Kidney (tissue), 14 donors: ENCODE measurements around the gene LMBR1L. TPM values are rescaled to one million over a fixed set of nuclear protein-coding genes. Genes with fewer than 3 reads are reported as not detected.

Experiments used
- DNase-seq, 5 donors: peaks; one replicate each; pipeline ENCODE4 v3.0.0-alpha.2; 2013 to 2020
- FAIRE-seq: peaks from 2 replicates; lab custom pipeline; 2012; peaks lifted over from hg19 to GRCh38; lab: Jason Lieb, UNC
- H3K27ac ChIP-seq, 2 donors: one replicate each; pipeline ENCODE4 v1.7.0; 2013; ENCODE audit warnings: low read depth in 2 of 2, low read length in 2 of 2, inconsistent platforms in 1 of 2
- H3K27me3 ChIP-seq: one replicate; pipeline ENCODE4 v1.7.1; 2013; ENCODE audit warnings: low read length, inconsistent platforms; ENCODE audit not compliant: control insufficient read depth, insufficient read depth
- H3K36me3 ChIP-seq, 3 donors: one replicate each; pipeline versions ENCODE4 v1.7.0 to v1.7.1; 2013; ENCODE audit warnings: low read length in 3 of 3, control low read depth in 1 of 3, inconsistent platforms in 1 of 3; ENCODE audit not compliant: insufficient read depth in 3 of 3, control insufficient read depth in 2 of 3
- H3K4me1 ChIP-seq, 3 donors: one replicate each; pipeline versions ENCODE4 v1.7.0 to v1.7.1; 2013; ENCODE audit warnings: low read length in 3 of 3, inconsistent platforms in 1 of 3, low read depth in 1 of 3; ENCODE audit not compliant: control insufficient read depth in 2 of 3, insufficient read depth in 2 of 3
- H3K4me3 ChIP-seq, 3 donors: one replicate each; pipeline versions ENCODE4 v1.7.0 to v1.8.1; 2013; ENCODE audit warnings: low read length in 3 of 3, control low read depth in 1 of 3, inconsistent platforms in 1 of 3
- H3K9ac ChIP-seq, 3 donors: one replicate each; pipeline versions ENCODE4 v1.7.0 to v1.7.1; 2013; ENCODE audit warnings: low read length in 3 of 3, control low read depth in 1 of 3, inconsistent platforms in 1 of 3
- H3K9me3 ChIP-seq, 3 donors: one replicate each; pipeline versions ENCODE4 v1.7.0 to v1.7.1; 2013; ENCODE audit warnings: low read length in 3 of 3, control low read depth in 1 of 3, inconsistent platforms in 1 of 3; ENCODE audit not compliant: control insufficient read depth in 2 of 3, insufficient read depth in 1 of 3
- CTCF ChIP-seq: IDR thresholded peaks from 3 replicates; pipeline ENCODE4 v1.5.1; 2012; ENCODE audit warnings: mild to moderate bottlenecking, moderate library complexity, borderline replicate concordance; ENCODE audit not compliant: insufficient read depth; ENCODE audit errors: extremely low read depth
- intact Hi-C: fragments of 100-400 bp; cut with DNase I; formaldehyde crosslinking; loops from one replicate; pipeline ENCODE4 v1.11.1; 2022
- polyA plus RNA-seq: library from polyadenylated mRNA; stranded (reverse); fragments of 350-450 nt; fragmentation: Illumina TruSeq; extraction: RNeasy Lipid Tissue Mini Kit (QIAGEN cat#74804); gene quantifications from one replicate; pipeline ENCODE4 v1.2.3, GENCODE V29; 2014; ENCODE audit warnings: low read depth, low replicate concordance; ENCODE audit not compliant: insufficient read depth
- total RNA-seq: library from RNA; stranded (reverse); fragmentation: NEBNext Ultra II Directional; extraction: Animal tissue kit (Norgen Biotek cat#: 25700); gene quantifications from one replicate; pipeline ENCODE4 v1.2.1, GENCODE V29; 2021
- donor health status: control.
- donor health status: control.
- donor health status: control.
- donor health status: control.
- donor health status: control.
- donor health status: DM: yes; HTN: yes; CAD: no.
- donor health status: Normal renal cell carcinoma (clear cell type).

The LMBR1L gene
- total and polyA plus RNA-seq, 2 donors from 2014 or later, result 21.2 to 64.8 TPM

- H3K27ac ChIP-seq, result peak within 1 kb of the TSS; percentile 16 to 67
- FAIRE-seq, result peak; percentile 86
- intact Hi-C loops, result loop anchor here (10.0 kb wide), 1 partner anchor 55 kb away; no protein-coding TSS in a partner anchor
Measured at GRCh38 chr12:49069507-49070346, 40.9 kb downstream of the LMBR1L start, which contains the start of gene RHEBL1. Gene RHEBL1, minus strand, starts transcription at chr12:49069979. Its CDS starts 194 bp downstream, at chr12:49069785.

GRCh38 chr12:49068879-49069506 lies 41.7 kb downstream of the LMBR1L start:
- intact Hi-C loops, result loop anchor here (10.0 kb wide), 1 partner anchor 56 kb away; no protein-coding TSS in a partner anchor
- no peak for FAIRE-seq
- TF ChIP-seq CTCF, result no peak
- Histone ChIP-seq H3K36me3 (no peaks in the 10 kb centered on the region), H3K4me3 (peak overlapping the region; percentile 72 to 96 (median 84)), H3K4me1 (peaks cover 3 to 10% (median 4%) of the 10 kb centered on the region in 3 donors), H3K9ac (peak overlapping the region; percentile 62 to 69 (median 67)), H3K9me3 (no peaks in the 10 kb centered on the region), H3K27me3 (no peaks in the 10 kb centered on the region), H3K27ac (no peak overlapping the region)
- DNase-seq, result peak in 1 of 5 donors; percentile 64

More at GRCh38 chr12:49069507-49070346, 40.9 kb downstream of the LMBR1L start, which contains the start of gene RHEBL1:
- peak within 1 kb of the TSS; percentile 62 to 69 (median 67) for H3K9ac ChIP-seq
- H3K36me3 ChIP-seq, result no peaks in the 10 kb centered on the region
- peak within 1 kb of the TSS; percentile 72 to 96 (median 84) for H3K4me3 ChIP-seq
- no peaks in the 10 kb centered on the region for H3K9me3 ChIP-seq
- peak; percentile 98 to 99 (median 98) for DNase-seq
- peaks cover 3 to 10% (median 4%) of the 10 kb centered on the region in 3 donors for H3K4me1 ChIP-seq
- no peaks in the 10 kb centered on the region for H3K27me3 ChIP-seq
- TF ChIP-seq CTCF, result no peak

GRCh38 chr12:49066120-49066519 lies 44.5 kb downstream of the LMBR1L start:
- Histone ChIP-seq H3K9me3 (no peaks in the 10 kb centered on the region), H3K27me3 (no peaks in the 10 kb centered on the region)

More at GRCh38 chr12:49066120-49066519, 44.5 kb downstream of the LMBR1L start:
- intact Hi-C loops, result loop anchor here (10.0 kb wide), 1 partner anchor 59 kb away; no protein-coding TSS in a partner anchor
- Histone ChIP-seq H3K27ac (no peak overlapping the region), H3K4me3 (no peak overlapping the region), H3K4me1 (peaks cover 3 to 13% (median 4%) of the 10 kb centered on the region in 3 donors), H3K36me3 (no peaks in the 10 kb centered on the region), H3K9ac (no peak overlapping the region)
- no peak for TF ChIP-seq CTCF
- DNase-seq, result no peak
- FAIRE-seq, result no peak
